ELF-1 (cell line): ENCODE measurements around the gene MC4R.

Experiments
- DNase-seq: peaks from one replicate; pipeline ENCODE4 v3.0.0-alpha.2; 2016; ENCODE audit warnings: low read depth, low spot score

MC4R gene

DNA sequence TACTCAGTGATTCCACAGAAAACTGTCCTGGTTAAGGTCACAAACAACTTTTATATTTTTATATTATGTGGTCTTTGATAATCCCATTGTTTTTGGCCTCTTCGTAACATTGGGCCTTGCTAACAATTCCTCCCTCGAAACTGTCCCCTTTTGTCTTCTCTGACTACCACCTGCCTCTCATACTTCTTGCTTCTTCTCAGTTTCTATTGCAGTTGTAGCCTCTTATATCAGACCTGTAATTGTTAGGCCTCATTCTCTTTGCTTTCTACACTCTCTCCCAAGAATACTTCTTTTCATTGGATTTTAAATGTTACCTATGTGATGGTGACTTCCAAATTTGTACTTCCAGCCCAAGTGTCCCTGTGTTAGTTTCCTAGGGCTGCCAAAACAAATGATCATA, 44.7 kb downstream of the MC4R start:
- DNase-seq, result no peak

GRCh38 chr18:60322591-60322990, 50.0 kb downstream of the MC4R start:
- DNase-seq, result no peak
